Left forelimb (tissue), 1 donor: ENCODE results near the gene EFHC1.

Experiments used
- DNase-seq: peaks from one replicate; pipeline ENCODE4 v3.0.0-alpha.2; 2018; ENCODE audit warnings: low spot score

EFHC1 gene

GRCh38 chr6:52518279-52518945, 98.3 kb downstream of the EFHC1 start:
- DNase-seq, result no peak

- DNase-seq, result no peak
These were observed 99.5 kb downstream of the EFHC1 start for GRCh38 chr6:52519618-52520017.

GRCh38 chr6:52522151-52522626, 102.0 kb downstream of the EFHC1 start:
- DNase-seq, result no peak

DNA sequence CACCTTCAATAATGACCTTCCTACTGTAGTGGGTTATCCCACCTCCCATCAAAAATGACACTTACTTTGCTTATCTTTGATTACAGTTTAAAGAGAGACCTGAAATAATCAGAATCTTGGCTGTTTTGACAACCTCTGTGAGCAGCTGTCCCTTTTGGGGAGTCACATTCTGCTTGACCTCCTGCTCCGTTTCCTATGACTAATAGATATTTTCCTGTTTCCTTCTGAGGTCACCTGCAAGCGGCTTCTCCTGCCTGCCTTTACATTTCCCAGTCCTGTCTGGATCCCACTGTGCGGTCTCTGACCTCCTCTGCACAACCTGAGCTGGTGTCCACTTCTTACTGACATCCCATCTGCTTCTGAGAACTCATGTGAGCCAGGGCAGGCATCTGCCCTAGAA, 102.5 kb downstream of the EFHC1 start:
- no peak for DNase-seq

GRCh38 chr6:52523378-52524142, 103.4 kb downstream of the EFHC1 start:
- DNase-seq, result no peak

DNA sequence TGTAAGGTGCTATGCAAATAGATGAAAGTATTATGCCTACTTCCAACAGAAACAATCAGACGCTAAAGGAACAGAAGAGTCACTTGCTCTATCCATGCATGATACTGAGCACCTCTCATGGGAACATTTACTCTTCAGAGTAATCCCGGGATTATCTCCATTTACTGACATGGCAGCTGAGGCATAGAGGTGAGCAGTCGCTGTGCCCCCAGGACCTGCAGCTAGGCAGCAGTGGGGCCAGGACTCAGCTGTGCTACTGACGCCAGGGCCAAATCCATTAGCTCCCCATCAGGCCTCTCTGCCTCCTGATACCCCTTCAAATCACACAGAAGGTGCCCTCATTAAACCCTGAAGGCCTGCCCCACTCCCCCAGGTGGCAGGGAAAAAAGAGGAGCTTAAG, 104.8 kb downstream of the EFHC1 start:
- DNase-seq, result no peak

- DNase-seq, result no peak
These were observed 106.5 kb downstream of the EFHC1 start for GRCh38 chr6:52526634-52527033.

DNA sequence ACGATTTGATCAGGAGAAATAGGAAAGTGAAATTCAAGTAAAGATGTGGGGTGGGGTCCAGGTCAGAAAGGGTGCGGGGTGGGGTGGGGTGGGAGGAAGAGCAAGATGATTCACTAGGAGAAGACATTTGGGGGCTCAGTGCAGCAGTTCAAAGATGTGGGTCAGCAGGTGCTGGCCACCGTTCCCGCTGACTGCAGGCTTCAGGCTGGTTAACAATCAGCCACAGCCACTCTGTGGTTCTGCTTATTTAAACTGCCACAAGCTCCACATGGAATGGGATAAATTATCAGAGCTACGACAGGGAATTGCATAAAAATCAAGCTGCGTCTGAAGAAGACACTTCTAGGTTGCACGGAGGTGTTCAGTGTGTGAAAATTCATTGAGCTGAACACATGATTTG, 107.3 kb downstream of the EFHC1 start:
- no peak for DNase-seq

GRCh38 chr6:52529311-52529710, 109.2 kb downstream of the EFHC1 start:
- no peak for DNase-seq

- DNase-seq, result no peak
These were observed 110.2 kb downstream of the EFHC1 start for GRCh38 chr6:52530351-52530750.

DNA sequence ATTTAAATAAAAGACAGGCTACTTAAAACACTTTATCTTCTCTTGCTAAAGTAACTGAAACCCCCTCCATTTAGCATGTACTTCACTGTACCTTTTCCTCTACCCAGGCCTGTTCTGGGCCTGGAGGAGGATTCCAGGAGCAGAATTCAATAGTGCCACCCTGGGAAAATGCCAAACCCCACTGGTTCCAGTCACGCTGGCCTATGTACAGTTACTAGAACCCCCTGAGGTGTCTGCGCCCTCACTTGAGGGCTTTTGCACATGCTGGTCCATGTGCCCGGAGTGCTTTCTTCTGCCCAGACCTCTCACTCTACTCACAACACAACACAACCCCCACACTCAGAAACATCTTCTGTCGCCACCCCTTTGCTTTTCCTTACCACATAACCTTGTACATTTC, 111.3 kb downstream of the EFHC1 start:
- DNase-seq, result no peak

DNA sequence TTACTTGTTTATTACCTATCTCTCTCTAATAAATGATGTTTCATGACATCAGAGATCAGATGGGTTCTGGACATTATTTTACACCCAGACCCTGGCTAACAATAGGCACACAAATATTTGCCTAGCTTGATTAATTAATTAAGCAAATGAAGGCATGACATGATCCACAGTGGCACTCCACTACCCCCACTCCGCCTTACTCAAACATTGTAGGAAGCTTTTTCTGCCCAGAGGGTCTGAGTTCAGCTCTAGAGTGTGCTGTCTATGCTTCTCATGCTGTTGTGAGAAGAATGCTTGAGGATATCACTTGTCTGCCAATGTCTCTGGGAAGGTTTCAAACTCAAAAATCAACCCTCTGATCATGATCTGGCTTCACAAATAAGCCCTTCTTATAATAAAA, 111.7 kb downstream of the EFHC1 start:
- DNase-seq, result no peak

DNA sequence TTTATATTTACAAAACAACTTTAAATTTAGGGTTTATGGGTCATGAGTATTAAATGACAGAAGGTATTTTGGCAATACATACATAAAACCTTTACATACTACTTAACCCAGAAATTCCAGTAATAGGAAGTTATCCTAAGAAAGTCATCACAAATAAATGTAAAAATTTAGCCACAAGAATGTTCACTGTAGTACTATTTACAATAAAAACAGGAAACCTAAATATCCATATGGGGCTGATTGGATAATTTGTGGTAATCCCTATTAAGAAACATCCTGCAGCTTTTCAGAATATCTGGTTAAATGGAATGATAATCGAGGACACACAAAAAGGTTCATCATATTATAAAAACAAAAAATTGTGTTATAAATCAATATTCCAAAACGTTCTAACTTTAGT, 112.3 kb downstream of the EFHC1 start:
- DNase-seq, result no peak

DNA sequence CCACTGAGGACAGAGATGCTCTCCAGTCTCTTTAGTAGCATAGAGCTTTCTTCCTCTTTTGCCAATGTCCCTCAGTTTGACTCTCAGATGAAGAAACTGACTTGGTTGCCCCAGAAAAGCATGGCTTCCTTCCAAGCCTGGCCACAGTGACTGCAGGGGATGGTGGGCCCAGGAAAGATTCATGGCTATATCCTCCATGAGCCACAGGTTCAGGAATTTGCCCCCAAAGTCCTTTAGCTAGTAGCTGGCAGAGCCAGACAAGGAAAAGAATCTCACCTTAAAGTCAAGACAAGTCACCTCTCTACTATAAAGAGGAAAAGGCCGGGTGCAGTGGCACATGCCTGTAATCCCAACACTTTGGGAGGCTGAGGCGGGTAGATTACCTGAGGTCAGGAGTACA, 113.3 kb downstream of the EFHC1 start:
- DNase-seq, result no peak

- no peak for DNase-seq
These were observed 114.2 kb downstream of the EFHC1 start for GRCh38 chr6:52534363-52534762.

GRCh38 chr6:52534966-52535390, 114.8 kb downstream of the EFHC1 start:
- no peak for DNase-seq

GRCh38 chr6:52535711-52536423, 115.7 kb downstream of the EFHC1 start:
- no peak for DNase-seq

- DNase-seq, result no peak
These were observed 116.3 kb downstream of the EFHC1 start for GRCh38 chr6:52536424-52536916.

GRCh38 chr6:52537001-52537753, 117.0 kb downstream of the EFHC1 start:
- no peak for DNase-seq

DNA sequence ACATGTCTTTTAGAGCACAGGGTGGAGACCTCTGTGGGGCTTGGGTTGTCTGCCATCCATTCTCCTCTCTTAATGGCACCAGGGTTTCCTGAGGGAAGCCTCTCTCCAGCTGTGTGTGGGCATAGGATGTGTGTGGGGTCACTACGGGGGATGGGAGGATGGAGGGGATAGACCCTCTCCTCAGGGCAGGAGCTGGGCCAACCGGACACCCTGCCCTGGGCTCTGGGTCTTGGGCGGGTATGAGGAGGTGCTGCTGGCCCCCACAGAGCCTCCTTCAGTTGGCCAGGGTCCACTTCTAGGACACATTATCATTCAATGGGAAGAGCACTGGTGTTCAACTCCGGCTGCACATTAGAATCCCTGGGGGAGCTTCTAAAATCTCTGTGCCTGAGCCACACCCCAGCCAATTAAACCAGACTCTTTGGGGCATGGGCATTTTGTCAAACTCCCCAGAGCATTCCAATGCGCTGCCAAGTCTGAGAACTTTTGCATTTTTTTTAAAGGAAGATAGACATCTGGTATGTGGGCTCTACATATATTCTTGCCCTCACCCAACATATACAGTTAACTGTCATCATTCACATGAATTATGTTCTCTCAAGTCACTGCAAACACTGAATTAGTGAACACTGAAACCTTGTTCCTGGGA, 118.2 kb downstream of the EFHC1 start:
- DNase-seq, result no peak

GRCh38 chr6:52538901-52539354, 118.8 kb downstream of the EFHC1 start:
- no peak for DNase-seq
